Loucy (cell line): ENCODE data around the gene PABPN1L.

Source experiments
- CTCF ChIP-seq: fragments of 200-600 bp; sonication (generic); conservative IDR thresholded peaks from 2 replicates; pipeline ENCODE4 v1.5.1; 2014; ENCODE audit warnings: mild to moderate bottlenecking, antibody characterized with exemption, low read length
- EZH2phosphoT487 ChIP-seq: fragments of 200-600 bp; IDR thresholded peaks from 2 replicates; pipeline ENCODE4 v1.6.1; 2018; ENCODE audit warnings: antibody characterized with exemption, mild to moderate bottlenecking, moderate library complexity, borderline replicate concordance

GRCh38 chr16:88866151-88866920 is at the start of gene PABPN1L:
- TF ChIP-seq CTCF, result no peak
- TF ChIP-seq EZH2phosphoT487, result no peak
